ENCODE data around the gene PLOD2. TPM values are rescaled to one million over a fixed set of nuclear protein-coding genes. Genes with fewer than 3 reads are reported as not detected.
A peak's percentile ranks its signal among the peaks of the same experiment; 100 is the strongest.

The PLOD2 gene
- not detected in 2 replicates for total RNA-seq

- Mint-ChIP-seq H3K9me3 (no peaks in the 10 kb centered on the region), H3K4me1 (peaks cover 15% of the 10 kb centered on the region), H3K36me3 (ENCODE audit: low read depth) (no peaks in the 10 kb centered on the region), H3K4me3 (peak within 1 kb of the TSS; percentile 33), H3K27me3 (peaks cover 37% of the 10 kb centered on the region), H3K27ac (no peak within 1 kb of the TSS)
- ChIA-PET POLR2A (no interaction called here), CTCF (no interaction called here)
- no peak for ATAC-seq (ENCODE audit: low read depth)
- peak; percentile 17 for DNase-seq
- no peak for TF ChIP-seq CTCF (IDR thresholded peaks at IDR 0.05)
- intact Hi-C loops (cut with micrococcal nuclease): no loop called here
These were observed at the start of gene PLOD2 for GRCh38 chr3:146160964-146161662. Gene PLOD2 (minus strand): TSS chr3:146161184. CDS start chr3:146160989, 195 bp downstream.

- H3K36me3 Mint-ChIP-seq (ENCODE audit: low read depth): no peaks in the 10 kb centered on the region
- POLR2A ChIA-PET: no interaction called here
- no peaks in the 10 kb centered on the region for H3K9me3 Mint-ChIP-seq
- ATAC-seq (ENCODE audit: low read depth) (no peak), DNase-seq (no peak)
- no peaks in the 10 kb centered on the region for H3K27me3 Mint-ChIP-seq
- CTCF ChIA-PET: no interaction called here
- no peak overlapping the region for H3K27ac Mint-ChIP-seq
- H3K4me1 Mint-ChIP-seq: no peaks in the 10 kb centered on the region
- H3K4me3 Mint-ChIP-seq: no peak overlapping the region
- TF ChIP-seq CTCF (IDR thresholded peaks at IDR 0.05): no peak
- intact Hi-C loops (cut with micrococcal nuclease): no loop called here
These were observed 48.4 kb upstream of the PLOD2 start for GRCh38 chr3:146209371-146209770.

- Mint-ChIP-seq H3K4me3 (no peak overlapping the region), H3K9me3 (no peaks in the 10 kb centered on the region), H3K36me3 (ENCODE audit: low read depth) (no peaks in the 10 kb centered on the region), H3K27me3 (no peaks in the 10 kb centered on the region), H3K4me1 (no peaks in the 10 kb centered on the region), H3K27ac (no peak overlapping the region)
- no peak for ATAC-seq (ENCODE audit: low read depth)
- ChIA-PET CTCF (interaction anchor here (2.1 kb wide), 1 partner anchor 14 kb away, joined by 5 read pairs; no protein-coding TSS in a partner anchor), POLR2A (no interaction called here)
- intact Hi-C loops (cut with micrococcal nuclease): loop anchor here (1.0 kb wide), 1 partner anchor 8 kb away; no protein-coding TSS in a partner anchor
- DNase-seq: no peak
- TF ChIP-seq CTCF (IDR thresholded peaks at IDR 0.05): no peak
These were observed 42.8 kb upstream of the PLOD2 start for GRCh38 chr3:146203776-146204175.

DNA sequence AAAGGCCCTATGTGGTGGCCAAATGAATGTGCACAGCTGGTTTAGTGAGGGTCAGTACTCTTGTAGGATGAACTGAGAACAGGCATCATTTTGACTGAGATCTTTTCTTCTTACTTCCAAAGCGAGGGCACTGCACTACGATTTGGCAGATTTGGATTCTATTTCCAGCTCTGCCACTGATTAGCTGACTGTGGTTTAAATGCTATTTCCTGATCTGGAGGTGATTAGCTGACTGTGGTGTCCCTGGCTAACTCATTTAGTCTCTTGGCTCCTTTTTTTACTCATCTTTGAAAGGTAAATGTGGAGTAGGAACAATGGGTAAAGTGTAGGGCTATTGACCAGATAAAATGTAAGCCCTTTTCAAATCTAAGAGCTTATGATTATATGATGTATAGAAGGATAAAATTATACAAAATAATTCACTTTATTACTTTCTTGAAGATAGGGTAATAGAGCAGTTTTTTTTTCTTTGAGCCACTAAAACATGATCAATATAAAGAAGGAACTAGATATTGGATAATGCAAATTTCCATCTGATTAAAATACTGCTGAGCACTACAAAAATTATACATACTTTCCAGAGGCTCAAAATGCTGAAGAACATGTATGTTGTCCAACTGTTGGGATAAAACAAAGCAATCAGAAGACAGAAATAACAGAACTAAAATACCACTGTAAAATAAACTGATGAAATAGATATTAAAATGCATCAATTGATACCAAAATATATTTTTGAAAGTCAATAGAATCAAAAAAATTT is 39.7 kb upstream of the PLOD2 start:
- CTCF ChIA-PET: interaction anchor here (0.9 to 1.0 kb wide), 2 partner anchors 11 to 13 kb away, joined by 3 read pairs; no protein-coding TSS in a partner anchor
- H3K4me1 Mint-ChIP-seq: no peaks in the 10 kb centered on the region
- POLR2A ChIA-PET: no interaction called here
- no peaks in the 10 kb centered on the region for H3K36me3 Mint-ChIP-seq (ENCODE audit: low read depth)
- H3K27me3 Mint-ChIP-seq: no peaks in the 10 kb centered on the region
- intact Hi-C loops (cut with micrococcal nuclease): no loop called here
- H3K4me3 Mint-ChIP-seq: no peak overlapping the region
- DNase-seq (no peak), ATAC-seq (ENCODE audit: low read depth) (no peak)
- H3K9me3 Mint-ChIP-seq: no peaks in the 10 kb centered on the region
- H3K27ac Mint-ChIP-seq: no peak overlapping the region
- no peak for TF ChIP-seq CTCF (IDR thresholded peaks at IDR 0.05)

DNA sequence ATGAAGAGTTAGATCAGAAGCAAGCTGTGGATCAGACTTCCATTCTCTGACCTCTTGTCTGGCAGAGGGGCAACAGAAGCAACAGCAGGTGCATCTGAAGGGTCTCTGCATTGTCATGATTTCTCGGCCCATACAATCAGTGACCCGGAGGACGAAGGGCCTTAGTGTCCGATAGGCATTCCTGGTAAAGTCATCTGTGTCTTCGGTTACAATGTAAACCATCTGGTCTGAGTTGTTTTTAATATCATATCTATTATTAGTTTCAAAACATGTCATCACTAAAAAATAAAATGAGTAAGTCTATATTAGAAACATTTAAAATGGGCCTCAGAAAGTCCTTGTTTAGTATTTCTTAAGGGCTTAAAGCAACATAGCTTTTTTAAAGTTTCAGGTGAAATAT is 38.8 kb upstream of the PLOD2 start:
- ChIA-PET POLR2A (no interaction called here), CTCF (interaction anchor here (1.0 kb wide), 1 partner anchor 10 kb away, joined by 3 read pairs; no protein-coding TSS in a partner anchor)
- TF ChIP-seq CTCF (IDR thresholded peaks at IDR 0.05): no peak
- H3K27ac Mint-ChIP-seq: no peak overlapping the region
- H3K9me3 Mint-ChIP-seq: no peaks in the 10 kb centered on the region
- no peak overlapping the region for H3K4me3 Mint-ChIP-seq
- intact Hi-C loops (cut with micrococcal nuclease): no loop called here
- ATAC-seq (ENCODE audit: low read depth) (no peak), DNase-seq (no peak)
- H3K36me3 Mint-ChIP-seq (ENCODE audit: low read depth): no peaks in the 10 kb centered on the region
- H3K27me3 Mint-ChIP-seq: no peaks in the 10 kb centered on the region
- H3K4me1 Mint-ChIP-seq: no peaks in the 10 kb centered on the region

All from activated B cell treated with CpG ODN at 0.5 μM for 24 hours (primary cell).